SHP77 treated with DMSO at 0.1 percent for 48 hours (cell line): Measurements from ENCODE around the gene TTC23.

Source experiments
- DNase-seq: peaks from one replicate; lab custom pipeline; 2025; lab: John Stamatoyannopoulos, UW

Gene TTC23

DNA sequence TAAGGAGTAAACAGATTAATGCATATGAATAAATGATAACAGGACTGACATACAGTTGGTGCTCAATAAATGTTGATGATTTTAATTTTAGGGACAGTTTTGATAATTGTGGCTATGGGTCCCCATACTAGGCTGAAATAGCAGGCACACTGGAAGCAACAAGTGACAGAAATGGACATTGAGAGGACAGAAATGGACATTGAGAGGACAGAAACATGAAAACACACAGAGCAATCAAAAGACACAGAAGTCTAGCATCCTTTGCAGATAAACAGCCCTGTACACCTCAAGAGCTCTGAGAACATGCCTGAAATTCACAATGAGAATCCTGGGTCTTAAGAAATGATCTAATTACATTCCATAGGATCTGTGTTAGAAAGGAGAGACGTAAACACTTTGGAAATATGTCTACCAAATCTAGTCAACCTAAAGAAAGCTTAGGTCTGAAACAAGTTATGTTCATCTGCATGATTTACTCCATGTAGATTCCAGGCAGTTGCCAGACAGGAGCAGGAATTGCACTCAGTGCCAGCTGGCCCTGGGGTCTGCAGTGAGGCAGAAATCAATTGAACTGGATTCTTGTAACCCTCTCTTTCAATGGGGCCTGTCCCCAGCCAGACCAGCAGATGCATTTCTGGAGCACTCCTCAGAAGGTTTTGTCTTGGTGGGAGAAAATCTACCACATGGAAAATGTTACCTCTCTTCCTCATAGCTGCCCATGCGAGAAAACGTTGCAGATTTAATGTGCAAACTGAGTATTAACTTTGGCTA lies 84.2 kb downstream of the TTC23 start:
- DNase-seq = no peak

DNA sequence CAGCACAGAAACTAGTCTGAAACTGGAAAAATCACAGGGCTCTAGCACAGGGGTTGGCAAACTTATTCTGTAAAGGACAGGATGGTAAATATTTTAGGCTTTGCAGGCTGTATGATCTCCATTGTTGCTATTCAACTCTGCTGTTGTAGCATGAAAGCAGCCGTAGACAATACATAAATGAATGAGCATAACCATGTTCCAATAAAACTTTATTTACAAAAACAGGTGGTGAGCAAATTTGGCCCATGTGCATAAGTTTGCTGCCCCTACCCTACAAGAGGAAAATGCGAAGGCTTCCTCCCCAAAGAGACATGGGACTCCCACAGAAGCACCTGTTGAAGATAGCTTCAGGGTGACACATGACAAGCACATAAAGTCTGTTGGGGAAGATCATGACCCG lies 85.3 kb downstream of the TTC23 start:
- DNase-seq = no peak

DNA sequence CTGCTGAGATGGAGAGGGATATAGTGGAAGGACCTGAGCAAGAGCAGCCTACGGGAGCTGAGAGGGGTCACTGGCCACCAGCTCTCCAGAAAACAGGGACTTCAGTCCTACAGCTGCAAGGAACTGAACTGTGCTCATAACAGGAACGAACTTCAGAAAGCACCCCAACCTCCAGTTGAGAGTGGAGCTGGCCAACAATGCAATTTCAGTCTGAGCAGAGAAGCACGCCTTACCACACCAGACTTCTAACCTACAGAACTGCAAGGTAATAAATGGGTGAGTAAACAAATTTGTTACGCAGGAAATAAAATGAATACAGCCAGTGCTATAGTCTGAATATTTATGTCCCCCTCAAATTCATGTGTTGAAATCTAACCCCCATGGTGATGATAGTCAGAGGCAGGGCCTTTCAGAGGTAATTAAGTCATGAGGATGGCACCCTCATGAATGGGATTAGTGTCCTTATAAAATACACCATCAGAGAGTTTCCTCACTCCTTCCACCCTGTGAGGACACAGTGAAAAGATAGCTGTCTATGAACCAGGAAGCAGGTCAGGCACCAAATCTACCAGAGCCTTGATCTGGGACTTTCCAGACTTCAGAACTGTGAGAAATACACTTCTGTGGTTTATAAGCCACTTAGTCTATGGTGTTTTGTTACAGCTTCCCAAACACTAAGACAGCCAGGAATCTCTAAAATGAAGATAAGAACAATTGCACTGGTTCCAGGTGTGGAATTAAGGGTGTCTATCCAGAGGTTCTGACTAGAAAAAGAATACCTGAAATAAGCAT lies 85.9 kb downstream of the TTC23 start:
- DNase-seq = no peak

DNA sequence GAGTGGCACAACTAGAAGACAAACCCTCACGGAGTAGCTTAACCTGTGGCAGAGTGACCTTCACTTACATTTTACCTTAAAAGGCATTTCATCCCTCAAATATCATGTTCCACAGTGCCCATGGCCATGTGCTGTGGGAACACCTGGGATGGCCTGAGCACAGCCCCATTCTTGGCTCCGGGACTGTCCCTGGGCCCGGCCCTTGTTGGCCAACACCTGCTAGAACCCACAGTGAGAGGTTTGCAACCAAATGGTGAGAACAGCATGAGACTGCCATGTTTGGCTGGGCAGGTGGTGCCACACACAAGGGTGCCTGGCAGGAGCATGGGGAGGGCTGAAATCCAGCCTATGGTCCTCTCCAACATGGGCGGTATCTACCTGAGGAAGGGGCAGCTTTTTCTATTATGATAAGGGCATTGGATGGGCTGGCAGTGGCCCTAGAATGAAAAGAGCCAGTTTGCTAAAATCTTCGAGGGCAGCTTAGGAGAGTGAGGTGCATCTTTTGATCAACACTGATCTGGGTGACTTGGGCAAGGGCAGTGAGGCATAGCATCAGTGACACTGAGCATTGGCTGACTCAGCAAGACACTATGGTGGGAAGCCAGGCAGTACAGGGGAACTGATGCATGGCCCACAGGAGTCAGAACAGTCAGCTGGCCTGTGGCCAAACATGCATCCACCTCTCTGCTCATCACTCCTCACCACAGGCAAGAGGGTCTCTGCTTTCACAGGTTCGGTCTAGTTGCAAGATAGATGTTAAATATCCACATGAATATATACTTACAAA lies 90.6 kb downstream of the TTC23 start:
- DNase-seq = no peak

DNA sequence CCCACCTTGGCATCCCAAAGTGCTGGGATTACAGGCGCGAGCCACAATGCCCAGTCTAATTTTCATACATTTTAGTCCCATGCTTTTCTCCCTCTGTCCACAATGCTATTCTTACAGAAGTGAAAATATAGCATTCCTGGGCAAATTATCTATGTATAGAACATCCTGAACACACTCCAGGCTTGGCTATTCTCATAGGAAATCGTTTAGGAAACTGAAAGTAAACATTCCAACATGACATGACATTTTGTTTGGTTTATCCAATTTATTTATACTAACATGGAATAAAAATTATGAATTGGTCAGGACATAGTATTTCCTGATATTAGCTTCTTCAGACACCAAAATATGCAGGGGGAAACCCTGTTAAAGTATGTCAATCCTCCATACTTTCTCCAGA lies 91.9 kb downstream of the TTC23 start:
- DNase-seq = no peak

DNA sequence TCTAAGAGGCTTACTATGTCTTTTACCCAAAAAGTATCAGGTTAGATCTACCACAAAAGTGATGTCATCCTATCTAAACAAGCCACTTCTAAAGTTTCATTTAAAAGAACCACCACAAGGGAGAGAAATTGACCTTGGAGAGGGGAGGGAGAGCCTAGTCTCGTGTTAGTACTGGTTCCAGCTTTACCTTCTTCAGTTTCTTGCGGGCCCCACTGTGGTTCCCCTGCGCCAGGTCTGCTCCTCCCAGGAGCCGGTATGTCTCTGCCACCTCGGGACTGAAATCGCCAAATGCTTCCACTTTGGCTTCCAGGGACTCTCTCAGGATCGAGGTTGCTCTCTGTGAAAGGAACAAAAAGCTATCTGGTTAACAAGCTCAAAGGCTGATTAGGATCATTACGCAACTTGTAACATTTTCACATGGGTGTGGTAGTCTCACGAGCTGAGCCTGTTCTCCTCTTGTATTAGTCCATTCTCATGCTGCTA lies 93.4 kb downstream of the TTC23 start:
- DNase-seq = no peak

DNA sequence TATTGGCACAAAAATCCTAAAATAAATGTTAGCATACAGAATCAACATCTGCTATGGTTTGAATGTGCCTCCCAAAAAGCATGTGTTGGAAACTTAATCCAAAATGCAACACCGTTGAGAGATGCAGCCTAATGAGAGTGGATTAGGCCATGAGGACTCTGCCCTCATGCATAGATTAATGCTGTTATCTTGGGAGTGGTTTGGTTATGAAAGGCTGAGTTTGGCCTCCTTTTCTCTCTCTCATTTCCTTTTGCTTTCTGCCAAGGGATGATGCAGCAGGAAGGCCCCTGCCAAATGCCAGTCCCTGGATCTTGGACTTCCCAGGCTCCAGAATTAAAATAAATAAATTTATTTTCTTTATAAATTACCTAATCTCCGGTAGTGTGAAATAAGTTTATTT lies 95.1 kb downstream of the TTC23 start:
- DNase-seq = no peak

DNA sequence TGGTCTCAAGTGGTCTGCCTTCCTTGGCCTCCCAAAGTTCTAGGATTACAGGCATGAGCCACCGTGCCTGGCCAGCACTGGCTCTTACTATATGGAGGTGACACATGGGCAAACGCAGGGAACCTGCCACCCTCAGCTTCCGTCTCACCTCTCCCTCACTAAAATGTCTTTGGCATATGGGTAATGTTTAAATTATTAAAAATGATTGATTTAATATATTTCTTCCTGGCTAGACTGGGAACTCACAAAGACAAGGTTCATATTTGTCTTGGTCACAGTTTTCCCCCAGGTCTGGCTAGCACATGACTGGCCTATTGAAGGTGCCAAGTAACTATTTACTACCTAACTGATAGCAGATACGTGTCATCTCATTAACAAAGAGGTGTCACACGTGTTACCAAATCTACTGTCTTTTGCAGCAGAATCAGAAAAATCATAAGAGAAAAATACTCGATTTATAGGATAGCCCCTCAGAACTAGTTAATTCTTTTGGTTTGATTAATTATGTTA lies 96.3 kb downstream of the TTC23 start:
- no peak for DNase-seq

DNA sequence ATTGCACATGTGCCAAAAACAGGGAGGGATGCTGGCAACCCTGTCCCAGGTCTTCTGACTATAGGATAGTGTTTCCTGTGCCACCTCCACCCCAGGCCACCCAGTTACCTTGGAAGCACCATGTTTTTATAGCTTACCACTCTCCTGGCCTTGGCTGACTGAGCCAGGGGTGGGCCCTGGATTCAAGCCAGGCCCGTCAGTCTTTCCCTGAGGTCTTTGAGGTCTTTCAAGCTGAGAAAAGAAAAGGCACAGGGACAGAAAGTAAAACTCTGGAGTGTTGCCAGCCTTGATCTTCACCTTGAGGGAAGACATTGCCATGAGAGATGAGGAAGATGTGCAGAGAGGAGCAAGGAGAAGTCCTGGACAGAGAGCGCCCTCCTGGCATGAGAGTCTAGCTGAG lies 98.2 kb downstream of the TTC23 start:
- no peak for DNase-seq

DNA sequence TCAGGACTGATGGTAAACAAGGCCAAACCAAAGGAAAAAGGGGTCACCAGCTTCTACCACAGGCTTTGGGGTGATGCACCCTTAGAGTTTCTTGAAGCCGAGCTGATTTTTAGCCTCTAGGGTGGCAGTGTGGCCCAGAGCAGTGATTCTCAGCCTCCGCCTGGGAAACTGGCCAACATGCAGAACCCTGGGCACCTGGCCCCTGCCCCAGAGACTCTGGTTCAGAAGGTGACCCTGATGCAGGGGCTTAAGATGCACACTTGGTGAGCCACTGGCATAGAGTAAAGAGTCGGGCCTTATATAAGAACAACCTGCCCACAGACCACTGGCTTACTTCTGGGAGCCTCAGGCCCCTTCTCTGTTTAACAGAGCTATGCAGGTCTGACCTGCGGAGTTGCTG lies 100.0 kb downstream of the TTC23 start:
- no peak for DNase-seq

DNA sequence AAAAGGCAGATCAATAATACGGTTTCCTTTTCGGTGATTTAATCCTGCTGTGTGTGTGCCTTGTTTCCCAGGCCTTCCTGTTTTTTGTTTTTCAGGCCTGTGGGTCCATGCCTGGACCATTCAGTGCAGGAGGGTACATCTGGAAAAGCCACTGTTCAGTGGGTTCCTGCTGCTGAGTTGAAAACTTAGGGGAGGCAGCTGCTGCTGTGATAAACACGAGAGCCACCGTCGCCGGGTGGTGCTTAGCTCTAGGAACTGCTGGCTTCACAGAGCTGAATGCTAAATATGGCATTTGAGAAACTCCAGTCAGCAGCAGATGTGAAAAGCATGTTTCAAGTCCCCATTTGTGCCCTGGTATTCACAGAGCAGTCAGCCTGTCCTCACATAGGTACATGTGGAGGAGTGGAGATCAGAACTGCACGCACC lies 100.5 kb downstream of the TTC23 start:
- DNase-seq = no peak

DNA sequence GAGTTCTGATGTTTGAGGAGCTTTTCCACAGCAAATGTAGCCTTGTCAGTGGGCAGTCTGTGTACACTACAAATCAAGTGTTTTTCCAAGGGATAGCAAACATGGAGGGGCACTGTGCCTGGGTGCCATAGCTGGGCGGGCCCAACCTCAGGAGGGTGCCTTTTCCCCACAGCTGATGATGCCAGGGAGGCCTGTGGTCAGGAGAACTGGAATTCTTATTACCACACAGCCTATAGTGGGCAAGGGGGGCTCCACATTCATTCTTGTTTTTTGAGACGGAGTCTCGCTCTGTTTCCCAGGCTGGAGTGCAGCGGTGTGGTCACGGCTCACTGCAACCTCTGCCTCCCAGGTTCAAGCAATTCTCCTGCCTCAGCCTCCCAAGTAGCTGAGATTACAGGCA lies 102.7 kb downstream of the TTC23 start:
- no peak for DNase-seq

DNA sequence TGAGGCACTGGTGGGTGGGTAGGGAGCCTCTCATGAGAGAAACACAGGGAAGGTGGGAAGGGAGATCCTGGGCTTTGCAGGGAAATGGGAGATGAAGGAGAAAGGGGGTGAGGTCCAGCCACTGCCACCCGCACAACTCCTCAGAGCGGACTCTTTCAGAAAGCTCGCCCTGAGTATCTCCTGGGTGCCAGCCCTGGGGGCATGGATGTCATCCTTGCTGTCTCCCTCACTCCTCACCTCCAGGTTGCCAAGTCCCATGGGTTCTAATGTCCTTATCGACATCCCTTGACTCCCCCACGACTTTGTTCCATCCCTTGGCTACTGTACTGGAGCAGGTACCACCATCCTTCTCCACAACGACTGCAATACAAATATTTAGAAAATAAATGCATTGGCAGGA lies 103.6 kb downstream of the TTC23 start:
- no peak for DNase-seq

DNA sequence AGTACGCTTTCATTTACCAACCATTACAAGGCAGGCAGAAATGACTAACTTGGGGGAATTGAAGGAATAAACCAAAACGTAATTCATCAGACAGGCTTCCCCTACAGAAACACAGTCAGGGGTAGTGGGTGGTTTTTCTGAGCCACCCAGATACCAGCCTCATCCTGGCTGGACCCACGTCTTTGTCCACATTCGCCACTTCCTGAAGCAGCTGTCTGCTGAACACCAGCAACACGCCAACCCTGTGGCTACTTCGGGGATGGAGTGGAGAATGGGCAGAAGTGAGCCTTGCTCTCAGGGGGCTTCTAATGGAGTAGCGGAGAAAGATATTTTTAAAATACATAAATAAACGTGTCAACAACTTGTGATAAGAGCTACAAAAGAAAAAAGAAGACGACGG lies 104.4 kb downstream of the TTC23 start:
- no peak for DNase-seq

DNA sequence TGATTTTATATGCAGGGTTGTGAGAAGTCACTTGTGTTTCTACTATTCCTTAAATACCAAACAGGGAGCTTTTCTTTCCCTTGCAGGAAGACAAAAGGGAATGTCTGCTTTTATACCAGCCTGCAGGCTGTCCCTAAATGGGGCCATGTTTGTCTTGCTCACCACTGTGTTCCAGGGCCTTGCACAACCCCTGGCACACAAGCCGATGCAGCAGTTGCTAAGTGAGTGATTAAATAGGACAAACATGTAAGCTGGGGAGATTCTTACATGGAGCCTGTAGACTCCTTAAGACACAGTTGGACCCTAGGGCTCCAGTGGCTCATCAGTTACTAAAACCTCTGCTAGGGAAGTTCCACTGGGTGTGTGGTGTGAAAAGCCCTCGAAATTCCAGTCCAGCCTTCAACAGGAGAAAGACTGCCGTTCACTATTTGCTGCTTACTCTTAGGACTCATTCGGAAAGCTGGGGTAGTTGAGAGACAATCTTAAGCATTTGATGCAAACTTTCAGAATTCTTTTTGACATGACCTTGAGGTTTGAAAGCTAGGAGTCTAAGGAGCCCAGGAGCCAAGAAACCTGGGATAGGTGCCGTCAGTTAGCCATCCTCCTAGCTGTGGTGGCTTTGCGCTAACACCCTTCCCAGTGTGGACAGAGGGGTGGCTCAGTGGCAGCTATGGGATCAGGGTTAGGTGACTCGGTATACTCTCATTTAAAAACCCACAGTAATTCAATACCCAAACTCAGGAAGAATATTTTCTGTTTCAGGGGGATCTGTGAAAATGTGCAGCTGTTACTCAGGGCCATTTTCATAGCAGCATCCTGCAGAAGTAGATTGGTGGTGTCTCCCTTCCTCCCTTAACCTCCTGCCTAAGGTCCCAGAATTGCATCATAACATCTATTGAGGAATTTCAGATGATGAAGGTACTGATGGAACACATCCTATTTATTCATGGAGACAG lies 105.4 kb downstream of the TTC23 start:
- no peak for DNase-seq

DNA sequence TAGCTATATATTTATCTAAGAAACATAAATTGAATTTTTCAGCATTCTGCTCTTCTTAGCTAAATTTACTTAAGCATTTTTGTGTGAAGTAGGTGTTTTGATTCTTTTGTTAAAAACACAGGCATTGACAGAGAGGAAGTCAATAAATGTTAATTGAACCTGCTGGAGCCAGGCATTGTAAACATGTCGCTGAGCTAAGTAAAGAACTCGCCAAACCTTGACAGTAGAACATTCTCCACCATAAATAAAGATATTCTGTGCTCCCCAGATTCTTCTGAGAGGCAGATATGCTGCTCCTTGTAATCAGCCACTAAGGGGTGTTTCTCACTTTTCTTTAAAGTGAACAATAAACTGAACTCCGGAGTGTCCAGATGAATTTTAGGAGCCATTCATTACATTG lies 106.1 kb downstream of the TTC23 start:
- no peak for DNase-seq

DNA sequence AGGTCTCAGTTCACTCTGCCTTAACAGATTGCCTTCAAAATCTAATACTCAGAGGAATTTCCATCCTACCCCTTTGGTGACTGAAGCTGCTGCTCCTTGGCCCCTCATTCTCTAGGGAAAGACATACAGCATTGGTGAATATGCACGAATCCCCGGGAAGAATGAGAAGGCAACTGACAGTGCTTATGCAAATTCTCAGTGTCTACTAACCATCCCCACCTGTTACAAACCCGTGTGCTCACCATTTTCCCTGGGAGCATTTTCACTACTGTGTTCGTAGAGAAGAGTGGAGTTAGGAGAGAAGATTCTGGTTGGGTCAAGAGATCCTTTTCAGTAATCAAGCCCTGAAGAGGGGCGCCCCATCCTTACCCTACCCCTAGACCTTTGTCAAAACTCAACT lies 106.8 kb downstream of the TTC23 start:
- DNase-seq = no peak

DNA sequence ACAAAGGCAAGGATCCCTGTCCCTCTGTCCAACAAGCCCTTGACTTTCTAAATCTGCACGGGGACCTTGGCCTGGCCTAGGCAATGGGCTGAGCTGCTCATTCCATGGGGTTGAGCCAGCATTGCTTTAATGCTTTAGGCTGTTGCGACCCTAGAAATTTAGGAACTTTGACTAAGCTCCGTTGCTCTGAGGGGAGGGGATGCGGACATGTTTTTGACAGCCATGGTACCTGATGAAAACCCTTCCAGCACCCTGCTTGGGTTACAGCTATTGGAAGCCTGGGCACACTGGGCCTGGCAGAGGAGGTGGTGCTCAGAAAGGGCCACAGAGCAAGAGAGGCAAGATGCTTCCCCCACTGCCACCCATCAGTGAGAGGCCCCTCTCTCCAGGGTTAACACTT lies 107.4 kb downstream of the TTC23 start:
- no peak for DNase-seq

DNA sequence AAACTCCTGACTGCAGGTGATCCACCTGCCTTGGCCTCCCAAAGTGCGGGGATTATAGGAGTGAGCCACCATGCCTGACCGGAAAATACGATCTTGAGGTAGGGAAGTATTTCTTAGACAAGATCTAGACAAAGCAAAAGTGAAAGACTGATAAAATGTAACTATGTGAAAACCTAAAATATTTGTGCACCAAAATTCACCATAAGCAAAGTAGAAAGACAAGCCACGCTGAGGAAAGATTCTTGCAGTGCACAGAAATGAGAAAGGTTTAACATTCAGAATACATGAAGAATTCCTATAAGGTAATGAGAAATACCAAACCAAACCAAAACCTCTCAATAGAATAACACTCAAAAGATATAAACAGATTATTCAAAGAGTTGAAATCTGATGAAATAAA lies 108.8 kb downstream of the TTC23 start:
- no peak for DNase-seq

DNA sequence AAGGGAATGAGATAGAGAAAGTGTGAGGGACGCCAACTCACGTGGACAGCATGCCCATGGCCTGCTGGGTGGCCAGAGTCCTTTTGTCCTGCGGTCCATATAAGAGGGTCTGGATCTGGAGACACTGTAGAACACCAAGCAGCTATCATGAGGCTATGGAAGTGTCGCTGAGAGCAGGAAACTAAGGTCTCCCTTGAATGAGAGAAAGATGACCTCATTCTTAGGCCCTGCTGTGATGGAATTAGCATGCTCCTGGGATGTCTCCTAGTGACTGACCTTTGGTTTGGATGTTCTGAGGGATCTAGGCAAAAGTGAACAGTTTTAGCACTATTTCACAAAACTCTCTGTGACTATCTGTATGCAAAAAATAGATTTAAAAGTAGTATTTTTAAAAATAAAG lies 110.1 kb downstream of the TTC23 start:
- no peak for DNase-seq

DNA sequence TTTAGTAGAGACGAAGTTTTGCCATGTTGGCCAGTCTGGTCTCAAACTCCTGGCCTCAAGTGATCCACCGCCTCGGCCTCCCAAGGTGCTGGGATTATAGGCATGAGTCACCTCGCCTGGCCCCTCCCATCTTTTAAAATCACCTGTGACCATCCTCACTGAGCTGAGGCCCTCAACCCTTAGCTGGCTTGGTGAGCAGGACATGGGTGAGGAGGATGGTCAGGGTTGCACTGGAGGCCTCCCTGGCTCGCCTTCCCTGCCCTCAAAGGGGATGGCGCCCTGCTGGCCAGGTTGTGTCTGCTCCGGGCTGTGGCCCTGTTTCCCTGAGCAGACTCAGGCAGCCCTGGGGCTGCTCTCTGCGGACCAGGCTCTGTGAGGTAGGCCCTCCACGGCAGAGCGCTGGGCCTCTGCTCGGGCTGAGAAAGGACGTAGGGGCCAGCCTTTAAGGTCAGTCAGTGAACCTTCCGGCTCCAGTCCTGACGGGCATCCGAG lies 110.8 kb downstream of the TTC23 start:
- DNase-seq = no peak
